Myocyte (in vitro differentiated cells): ENCODE results near the gene WDR20. TPM values are rescaled to one million over a fixed set of nuclear protein-coding genes. Genes with fewer than 3 reads are reported as not detected.

Experiments used
- total RNA-seq: library from RNA; depleted of rRNA; stranded (reverse); fragments of >200 nt; gene quantifications from 2 replicates; pipeline ENCODE4 v1.2.3, GENCODE V29; 2014

The WDR20 gene
- total RNA-seq, 1 donor from 2014 or later = 24.3 TPM

Other genes with a start within 250 kb of the WDR20 start
- gene DYNC1H1, start 175.3 kb upstream of the WDR20 start, total RNA-seq = 521 and 604 TPM in 2 replicates
- 379 and 390 TPM in 2 replicates for gene HSP90AA1, start 52.9 kb upstream of the WDR20 start, total RNA-seq
- gene MOK, start 165.3 kb downstream of the WDR20 start, total RNA-seq = 24.5 and 45.6 TPM in 2 replicates
- 6.2 and 8.3 TPM in 2 replicates for gene ZNF839, start 179.8 kb downstream of the WDR20 start, total RNA-seq
- gene CINP, start 223.0 kb downstream of the WDR20 start, total RNA-seq = 50.2 and 55.5 TPM in 2 replicates
- 11.7 and 15.8 TPM in 2 replicates for gene TECPR2, start 223.0 kb downstream of the WDR20 start, total RNA-seq